Effector memory CD8-positive, alpha-beta T cell (primary cell): ENCODE results near the gene ATF7IP2.
A peak's percentile ranks its signal among the peaks of the same experiment; 100 is the strongest.
"Not testable (repeated sequence)": the region's sequence is repeated elsewhere in the genome, so short reads cannot be mapped to it uniquely, and the experiment has no call there.

Experiments
- ATAC-seq: fragments of 150-1000 bp; cut with Tn5 transposase; replicated peaks from 2 replicates; pipeline ENCODE4 v1.10.0; 2021; ENCODE audit warnings: mild to moderate bottlenecking, moderate library complexity
- DNase-seq, 3 experiments: peaks; one replicate each; pipeline ENCODE4 v3.0.0; 2021
- H3K27ac Mint-ChIP-seq, 2 donors: one replicate each; pipeline ENCODE4 v1.8.0; 2022; ENCODE audit warnings: mild to moderate bottlenecking in 2 of 2, mixed read lengths in 2 of 2, moderate library complexity in 2 of 2
- H3K27me3 Mint-ChIP-seq, 2 donors: one replicate each; pipeline ENCODE4 v1.8.0; 2022; ENCODE audit warnings: mixed read lengths in 2 of 2
- H3K36me3 Mint-ChIP-seq: one replicate; pipeline ENCODE4 v1.8.0; 2022; ENCODE audit warnings: mild to moderate bottlenecking, moderate library complexity, mixed read lengths; ENCODE audit not compliant: insufficient read depth
- H3K4me1 Mint-ChIP-seq, 2 donors: one replicate each; pipeline ENCODE4 v1.8.0; 2022; ENCODE audit warnings: low read depth in 2 of 2, mixed read lengths in 2 of 2
- H3K4me3 Mint-ChIP-seq, 2 donors: one replicate each; pipeline ENCODE4 v1.8.0; 2022; ENCODE audit warnings: mild to moderate bottlenecking in 2 of 2, mixed read lengths in 2 of 2, moderate library complexity in 2 of 2
- H3K9me3 Mint-ChIP-seq, 2 donors: one replicate each; pipeline ENCODE4 v1.8.0; 2022; ENCODE audit warnings: mixed read lengths in 2 of 2

The ATF7IP2 gene

DNA sequence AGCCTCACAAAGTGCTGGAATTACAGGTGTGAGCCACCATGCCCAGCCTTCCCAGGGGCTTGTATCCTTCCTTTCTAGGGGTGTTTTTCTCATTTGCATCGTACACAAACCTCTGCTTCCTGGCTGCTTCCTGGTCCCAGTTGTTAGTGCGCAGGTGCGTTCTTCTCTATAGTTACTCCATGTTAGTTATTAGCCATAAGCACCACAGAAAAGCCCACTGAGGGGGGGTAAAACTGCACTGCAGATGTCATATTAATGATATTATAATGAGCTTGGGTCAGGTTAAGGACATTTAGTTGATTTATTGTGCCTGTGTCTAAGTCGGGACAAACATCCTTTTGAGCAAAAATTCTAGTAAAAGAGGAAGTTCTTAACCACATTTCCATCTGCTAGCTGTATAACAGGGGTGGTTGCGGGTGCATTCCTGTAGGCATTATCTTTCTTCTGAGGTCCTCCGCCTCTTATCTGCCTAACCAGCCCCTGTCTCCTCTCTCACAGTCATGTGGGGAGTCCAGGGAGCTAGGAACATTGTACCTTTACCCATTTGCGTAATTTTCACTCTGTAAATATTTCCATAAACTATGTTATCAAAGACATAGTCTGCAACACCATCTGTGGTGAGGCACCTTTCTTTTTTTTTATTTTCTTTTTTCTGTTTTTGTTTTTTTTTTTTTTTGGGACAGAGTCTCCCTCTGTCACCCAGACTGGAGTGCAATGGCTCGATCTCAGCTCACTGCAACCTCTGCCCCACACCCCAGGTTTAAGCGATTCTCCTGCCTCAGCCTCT, 23.6 kb upstream of the ATF7IP2 start:
- ATAC-seq, result peak; percentile 24
- peaks cover 7% of the 10 kb centered on the region in 2 donors for H3K4me1 Mint-ChIP-seq
- peak overlapping the region in 1 of 2 donors; percentile 53 for H3K4me3 Mint-ChIP-seq
- no peak for DNase-seq
- H3K27ac Mint-ChIP-seq, result peak overlapping the region in 1 of 2 donors; percentile 79
- H3K36me3 Mint-ChIP-seq, result peaks cover 2% of the 10 kb centered on the region
- H3K9me3 Mint-ChIP-seq, result no peaks in the 10 kb centered on the region
- H3K27me3 Mint-ChIP-seq, result no peaks in the 10 kb centered on the region

- not testable (repeated sequence) for DNase-seq, ATAC-seq, H3K27me3 Mint-ChIP-seq, H3K4me1 Mint-ChIP-seq, H3K9me3 Mint-ChIP-seq, H3K36me3 Mint-ChIP-seq
- Mint-ChIP-seq H3K4me3 (peak overlapping the region in 1 of 2 donors; percentile 53), H3K27ac (peak overlapping the region in 1 of 2 donors; percentile 79)
Observed at GRCh38 chr16:10362864-10363197, 23.0 kb upstream of the ATF7IP2 start.

- H3K4me1 Mint-ChIP-seq, H3K9me3 Mint-ChIP-seq, H3K4me3 Mint-ChIP-seq, DNase-seq, H3K27ac Mint-ChIP-seq, ATAC-seq, H3K36me3 Mint-ChIP-seq, H3K27me3 Mint-ChIP-seq: not testable (repeated sequence)
Observed at GRCh38 chr16:10366619-10367018, 19.2 kb upstream of the ATF7IP2 start.

DNA sequence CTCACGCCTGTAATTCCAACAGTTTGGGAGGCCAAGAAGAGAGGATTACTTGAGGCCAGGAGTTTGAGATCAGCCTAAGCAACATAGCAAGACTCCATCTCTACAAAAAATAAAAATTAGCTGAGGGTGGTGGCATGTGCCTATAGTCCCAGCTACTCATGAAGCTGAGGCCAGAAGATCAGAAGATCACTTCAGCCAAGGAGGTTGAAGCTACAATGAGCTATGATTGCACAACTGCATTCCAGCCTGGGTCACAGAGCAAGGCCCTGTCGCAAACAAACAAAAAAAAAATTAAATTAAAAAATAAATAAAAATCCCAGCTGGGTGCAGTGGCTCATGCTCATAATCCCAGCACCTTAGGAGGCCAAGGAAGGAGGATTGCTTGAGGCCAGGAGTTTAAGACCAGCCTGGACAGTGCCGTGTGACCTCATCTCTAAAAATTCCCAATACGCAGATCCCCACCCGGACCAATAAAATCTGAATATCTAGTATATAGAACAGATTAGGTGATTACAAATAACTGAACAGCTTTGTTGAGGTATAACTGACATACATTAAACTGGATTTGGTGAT, 18.2 kb upstream of the ATF7IP2 start:
- Mint-ChIP-seq H3K27me3 (no peaks in the 10 kb centered on the region), H3K4me1 (no peaks in the 10 kb centered on the region), H3K36me3 (peaks cover 2% of the 10 kb centered on the region), H3K27ac (peak overlapping the region in 1 of 2 donors; percentile 88), H3K4me3 (no peak overlapping the region), H3K9me3 (no peaks in the 10 kb centered on the region)
- ATAC-seq (no peak), DNase-seq (no peak)

GRCh38 chr16:10368969-10369551, 16.8 kb upstream of the ATF7IP2 start:
- no peaks in the 10 kb centered on the region for H3K9me3 Mint-ChIP-seq
- no peak for ATAC-seq
- DNase-seq, result no peak

GRCh38 chr16:10370096-10370726, 15.7 kb upstream of the ATF7IP2 start:
- ATAC-seq (no peak), DNase-seq (no peak)
- no peaks in the 10 kb centered on the region for H3K9me3 Mint-ChIP-seq
- no peak overlapping the region for H3K4me3 Mint-ChIP-seq
- H3K27ac Mint-ChIP-seq, result no peak overlapping the region
- no peaks in the 10 kb centered on the region for H3K36me3 Mint-ChIP-seq
- no peaks in the 10 kb centered on the region for H3K27me3 Mint-ChIP-seq
- no peaks in the 10 kb centered on the region for H3K4me1 Mint-ChIP-seq

More at GRCh38 chr16:10368969-10369551, 16.8 kb upstream of the ATF7IP2 start:
- Mint-ChIP-seq H3K27me3 (no peaks in the 10 kb centered on the region), H3K36me3 (no peaks in the 10 kb centered on the region), H3K27ac (peak overlapping the region in 1 of 2 donors; percentile 55), H3K4me1 (no peaks in the 10 kb centered on the region), H3K4me3 (no peak overlapping the region)

DNA sequence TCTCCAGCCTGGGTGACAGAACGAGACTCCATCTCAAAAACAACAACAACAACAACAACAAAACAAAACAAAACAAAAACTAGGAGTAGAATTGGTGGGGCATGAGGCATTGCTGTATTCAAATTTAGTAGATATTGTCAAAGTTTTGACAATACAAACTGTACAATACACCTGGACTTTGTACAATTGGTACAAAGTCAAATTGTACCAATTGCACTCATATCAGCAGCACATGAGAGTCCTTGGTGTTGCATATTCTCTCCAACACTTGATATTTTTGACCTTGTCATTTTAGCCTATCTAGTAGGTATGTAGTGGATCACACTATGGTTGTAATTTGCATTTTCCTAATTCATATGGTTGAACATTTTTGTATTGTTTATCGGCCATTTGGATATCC, 14.3 kb upstream of the ATF7IP2 start:
- H3K27ac Mint-ChIP-seq, result no peak overlapping the region
- H3K36me3 Mint-ChIP-seq, result no peaks in the 10 kb centered on the region
- ATAC-seq, result no peak
- no peak overlapping the region for H3K4me3 Mint-ChIP-seq
- H3K27me3 Mint-ChIP-seq, result peaks cover 0 to 5% of the 10 kb centered on the region in 2 donors
- DNase-seq, result no peak
- H3K9me3 Mint-ChIP-seq, result no peaks in the 10 kb centered on the region
- no peaks in the 10 kb centered on the region for H3K4me1 Mint-ChIP-seq

- Mint-ChIP-seq H3K9me3 (no peaks in the 10 kb centered on the region), H3K27ac (no peak overlapping the region), H3K4me3 (no peak overlapping the region), H3K36me3 (no peaks in the 10 kb centered on the region), H3K4me1 (no peaks in the 10 kb centered on the region), H3K27me3 (peaks cover 0 to 6% of the 10 kb centered on the region in 2 donors)
- ATAC-seq (no peak), DNase-seq (no peak)
Observed at GRCh38 chr16:10373556-10373955, 12.3 kb upstream of the ATF7IP2 start.

- H3K27me3 Mint-ChIP-seq, result peaks cover 0 to 6% of the 10 kb centered on the region in 2 donors
- DNase-seq (no peak), ATAC-seq (no peak)
- no peak overlapping the region for H3K4me3 Mint-ChIP-seq
- H3K27ac Mint-ChIP-seq, result peak overlapping the region in 1 of 2 donors; percentile 20
- no peaks in the 10 kb centered on the region for H3K4me1 Mint-ChIP-seq
- H3K36me3 Mint-ChIP-seq, result no peaks in the 10 kb centered on the region
- no peaks in the 10 kb centered on the region for H3K9me3 Mint-ChIP-seq
Observed at GRCh38 chr16:10376229-10376628, 9.6 kb upstream of the ATF7IP2 start.

GRCh38 chr16:10383626-10384025, 2.2 kb upstream of the ATF7IP2 start:
- peaks cover 20 to 28% of the 10 kb centered on the region in 2 donors for H3K4me1 Mint-ChIP-seq
- H3K9me3 Mint-ChIP-seq, result no peaks in the 10 kb centered on the region
- H3K36me3 Mint-ChIP-seq, result peaks cover 24% of the 10 kb centered on the region
- DNase-seq (no peak), ATAC-seq (no peak)
- no peaks in the 10 kb centered on the region for H3K27me3 Mint-ChIP-seq
- no peak overlapping the region for H3K4me3 Mint-ChIP-seq
- H3K27ac Mint-ChIP-seq, result no peak overlapping the region

GRCh38 chr16:10386517-10387100, 748 bp downstream of the ATF7IP2 start:
- H3K27me3 Mint-ChIP-seq, result no peaks in the 10 kb centered on the region
- H3K9me3 Mint-ChIP-seq, result no peaks in the 10 kb centered on the region
- peak overlapping the region; percentile 95 to 99 for H3K27ac Mint-ChIP-seq
- H3K4me3 Mint-ChIP-seq, result peak overlapping the region; percentile 98
- ATAC-seq (no peak), DNase-seq (no peak)
- H3K4me1 Mint-ChIP-seq, result peaks cover 36 to 45% of the 10 kb centered on the region in 2 donors
- peaks cover 32% of the 10 kb centered on the region for H3K36me3 Mint-ChIP-seq

DNA sequence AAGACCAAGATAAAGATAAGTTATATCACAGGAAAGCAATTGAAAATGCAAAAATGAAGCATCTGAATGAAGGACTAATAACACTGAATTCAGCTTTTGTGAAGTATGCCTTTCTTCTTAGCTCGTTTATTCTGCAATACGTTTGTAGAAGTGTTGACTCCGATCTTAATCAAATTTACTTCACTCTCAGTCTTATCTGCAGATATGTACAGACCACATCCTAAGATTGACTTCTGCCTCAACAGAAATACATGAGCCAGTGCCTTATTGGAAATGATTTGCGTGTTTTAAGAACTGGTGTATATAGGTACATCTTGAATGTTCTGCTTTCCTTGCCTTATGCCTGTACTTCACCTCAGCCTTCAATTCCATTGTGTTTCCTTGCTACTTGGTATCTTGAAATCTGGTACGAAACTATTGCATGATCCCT, 1.3 kb downstream of the ATF7IP2 start:
- Mint-ChIP-seq H3K27me3 (no peaks in the 10 kb centered on the region), H3K27ac (peak overlapping the region; percentile 95 to 99), H3K9me3 (no peaks in the 10 kb centered on the region), H3K36me3 (peaks cover 33% of the 10 kb centered on the region), H3K4me3 (peak overlapping the region; percentile 98), H3K4me1 (peaks cover 36 to 45% of the 10 kb centered on the region in 2 donors)
- no peak for ATAC-seq
- DNase-seq, result no peak

DNA sequence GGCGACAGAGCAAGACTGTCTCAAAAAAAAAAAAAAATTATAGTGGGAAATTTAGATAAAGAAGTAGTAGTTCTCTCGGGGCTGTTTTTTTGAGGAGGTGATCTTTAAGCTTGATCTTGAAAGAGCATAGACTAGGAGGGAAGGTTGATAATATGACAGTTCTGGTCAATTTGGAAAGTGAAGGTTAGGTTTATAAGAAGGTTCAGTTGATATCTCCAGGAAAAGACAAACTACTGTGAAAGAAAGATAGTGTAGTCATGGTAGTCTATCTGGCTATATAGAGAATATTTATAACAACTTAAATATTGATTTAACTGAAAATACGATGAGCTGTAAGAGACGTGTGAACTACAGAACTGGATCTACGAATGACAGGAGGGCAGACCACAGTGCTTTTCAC, 3.1 kb downstream of the ATF7IP2 start:
- Mint-ChIP-seq H3K27me3 (no peaks in the 10 kb centered on the region), H3K27ac (peak overlapping the region in 1 of 2 donors; percentile 34), H3K9me3 (no peaks in the 10 kb centered on the region), H3K4me1 (peaks cover 38 to 49% of the 10 kb centered on the region in 2 donors), H3K36me3 (peaks cover 38% of the 10 kb centered on the region), H3K4me3 (peak overlapping the region in 1 of 2 donors; percentile 98)
- ATAC-seq (no peak), DNase-seq (no peak)
